Activated CD4-positive, alpha-beta T cell treated with anti-CD3 and anti-CD28 coated beads, Interleukin-2, amount 50 U/mL, for 4 hours (primary cell): ENCODE measurements around the gene ELP5.

Experiments
- DNase-seq, 2 experiments: peaks; one replicate each; pipeline ENCODE4 v3.0.0-alpha.2; 2020

Gene ELP5

DNA sequence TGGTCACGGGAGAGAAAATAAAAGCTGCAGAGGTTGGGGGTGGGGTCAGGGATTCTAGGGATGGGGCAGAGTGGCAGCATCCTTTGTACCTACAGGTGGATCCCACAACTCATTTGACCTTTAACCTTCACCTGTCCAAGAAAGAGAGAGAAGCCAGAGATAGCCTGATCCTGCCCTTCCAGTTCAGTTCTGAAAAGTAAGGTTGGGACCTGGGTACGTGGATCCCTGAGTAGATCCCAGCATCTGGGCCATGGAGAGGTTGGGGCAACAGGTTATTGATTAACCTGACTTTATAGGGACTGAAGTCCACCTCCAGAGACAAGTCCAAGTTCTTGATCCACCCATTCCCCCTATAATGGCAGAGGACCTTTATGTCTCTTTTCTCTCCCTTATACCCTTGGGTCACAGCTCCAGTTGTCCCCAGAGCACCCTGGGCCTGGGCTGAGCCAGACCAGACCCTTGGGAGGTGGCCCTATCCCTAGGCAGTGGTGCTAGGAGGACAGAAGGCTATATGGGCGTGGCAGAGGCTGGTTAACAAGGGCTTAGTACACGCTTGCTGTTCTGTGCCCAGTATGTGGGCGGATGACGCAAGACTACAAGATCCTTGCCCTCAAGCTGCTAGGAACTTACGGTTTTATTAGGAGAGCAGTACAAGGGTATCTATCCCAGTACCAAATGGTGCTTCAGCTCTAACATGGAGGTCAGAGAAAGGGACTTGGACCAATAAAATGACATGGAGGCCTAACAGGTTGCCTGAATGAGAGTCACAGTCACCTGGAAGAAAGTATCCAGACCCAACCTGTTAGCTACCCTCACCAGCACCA, 6.9 kb downstream of the ELP5 start:
- DNase-seq, result no peak

DNA sequence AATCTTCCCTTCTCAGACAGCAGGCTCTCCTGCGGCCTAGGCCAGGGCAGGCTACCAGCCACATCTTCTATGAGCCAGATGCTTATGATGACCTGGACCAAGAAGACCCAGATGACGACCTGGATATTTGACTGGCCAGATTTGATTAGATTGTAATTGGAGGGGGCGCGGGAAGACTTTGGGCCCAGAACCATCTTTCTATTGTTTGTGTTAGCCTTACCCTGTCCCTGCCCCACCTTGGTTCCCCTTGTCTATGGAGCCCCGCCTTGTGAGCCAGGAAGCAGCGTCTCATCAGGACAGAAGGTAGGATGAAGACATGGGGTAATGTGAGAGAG, 7.5 kb downstream of the ELP5 start:
- no peak for DNase-seq

DNA sequence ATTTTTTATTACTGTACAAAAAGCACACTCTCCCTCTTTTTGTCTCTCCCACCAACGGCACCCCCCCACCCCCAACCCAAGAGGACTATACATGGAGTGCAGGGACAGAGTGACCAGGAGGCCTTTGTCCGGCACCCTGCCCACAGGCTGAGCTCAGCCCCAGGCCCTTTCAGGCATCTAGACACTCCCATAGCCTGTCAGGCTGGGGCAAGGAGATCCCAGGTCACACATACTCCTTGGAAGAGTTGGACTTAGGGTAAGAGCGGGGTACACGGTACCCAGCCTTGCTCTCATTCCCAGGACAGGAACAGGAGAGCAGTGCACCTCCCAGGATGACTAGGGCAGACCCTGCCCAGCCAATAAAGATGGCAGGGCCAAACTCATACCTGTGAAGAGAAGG, 8.1 kb downstream of the ELP5 start:
- DNase-seq, result no peak

DNA sequence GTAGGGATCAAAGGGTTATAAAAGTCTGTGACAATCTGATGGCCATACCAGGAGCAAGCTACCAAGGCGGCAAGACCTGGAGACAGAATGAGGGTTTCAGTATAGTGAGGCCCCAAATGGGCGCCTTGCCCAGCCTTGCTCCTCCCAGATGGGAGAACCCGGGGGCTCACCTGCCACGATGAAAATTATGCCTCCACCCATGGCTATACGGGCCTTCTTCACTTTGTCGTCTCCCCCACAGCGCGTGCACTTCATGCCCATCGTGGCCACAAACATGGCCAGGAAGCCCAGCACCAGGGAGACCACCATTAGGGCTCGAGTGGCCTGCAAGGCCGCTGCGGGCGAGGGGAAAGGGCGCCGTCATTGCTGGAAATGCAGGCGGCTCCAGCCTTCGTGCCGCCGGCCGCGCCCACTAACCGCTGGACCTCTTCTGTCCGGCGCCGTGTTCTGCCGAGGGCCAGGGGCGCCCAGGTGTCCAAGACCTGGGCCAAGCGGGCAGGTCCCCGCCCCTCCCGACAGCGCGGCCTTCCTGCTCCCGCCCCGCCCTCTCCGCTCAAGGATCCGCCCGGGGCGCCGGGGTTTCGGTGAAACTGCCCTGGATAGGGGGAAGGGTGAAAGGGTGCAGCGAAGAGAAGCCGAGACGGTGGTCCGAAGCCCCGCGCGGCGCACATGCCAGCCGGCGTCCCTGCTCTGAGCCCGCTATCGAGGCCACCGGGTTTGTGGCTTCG, 8.8 kb downstream of the ELP5 start:
- no peak for DNase-seq

DNA sequence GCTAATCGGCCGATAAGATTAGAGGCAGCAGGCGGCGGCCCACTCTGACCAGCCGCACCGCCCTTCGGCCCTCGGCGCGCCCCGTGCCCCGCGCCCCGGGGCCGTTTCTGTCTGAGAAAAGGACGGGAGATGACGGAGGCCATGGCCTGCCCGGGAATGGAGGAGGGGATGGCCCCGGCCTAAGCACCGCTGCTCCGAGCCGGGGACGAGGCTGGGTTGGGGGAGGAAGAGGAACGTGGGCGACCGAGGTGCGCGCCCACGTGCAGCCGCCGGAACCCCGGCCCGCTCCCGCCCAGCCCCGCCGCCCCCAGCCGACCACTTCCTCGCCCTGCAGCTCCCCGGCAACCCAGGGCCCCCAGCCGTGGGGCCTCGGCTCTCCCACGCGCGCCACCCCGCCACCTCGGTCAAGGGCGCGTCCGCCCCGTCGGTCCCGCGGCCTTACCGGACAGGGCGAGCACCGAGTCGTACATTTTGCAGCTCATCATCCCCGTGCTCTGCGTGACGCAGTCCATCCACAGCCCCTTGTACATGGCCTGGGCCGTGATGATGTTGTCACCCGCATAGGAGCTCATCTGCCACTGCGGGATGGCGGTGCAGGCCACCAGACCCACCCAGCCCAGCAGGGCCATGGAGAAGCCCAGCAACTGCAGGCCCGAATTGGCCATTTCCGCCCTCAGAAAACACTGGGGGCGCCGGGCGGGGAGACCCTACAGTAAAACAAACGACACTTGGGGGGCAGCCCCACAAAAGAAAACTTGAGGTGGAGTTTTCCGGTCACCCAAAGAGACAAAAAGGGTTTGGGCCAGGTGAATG, 9.6 kb downstream of the ELP5 start:
- DNase-seq, result peak in 1 of 2 experiments; percentile 29

DNA sequence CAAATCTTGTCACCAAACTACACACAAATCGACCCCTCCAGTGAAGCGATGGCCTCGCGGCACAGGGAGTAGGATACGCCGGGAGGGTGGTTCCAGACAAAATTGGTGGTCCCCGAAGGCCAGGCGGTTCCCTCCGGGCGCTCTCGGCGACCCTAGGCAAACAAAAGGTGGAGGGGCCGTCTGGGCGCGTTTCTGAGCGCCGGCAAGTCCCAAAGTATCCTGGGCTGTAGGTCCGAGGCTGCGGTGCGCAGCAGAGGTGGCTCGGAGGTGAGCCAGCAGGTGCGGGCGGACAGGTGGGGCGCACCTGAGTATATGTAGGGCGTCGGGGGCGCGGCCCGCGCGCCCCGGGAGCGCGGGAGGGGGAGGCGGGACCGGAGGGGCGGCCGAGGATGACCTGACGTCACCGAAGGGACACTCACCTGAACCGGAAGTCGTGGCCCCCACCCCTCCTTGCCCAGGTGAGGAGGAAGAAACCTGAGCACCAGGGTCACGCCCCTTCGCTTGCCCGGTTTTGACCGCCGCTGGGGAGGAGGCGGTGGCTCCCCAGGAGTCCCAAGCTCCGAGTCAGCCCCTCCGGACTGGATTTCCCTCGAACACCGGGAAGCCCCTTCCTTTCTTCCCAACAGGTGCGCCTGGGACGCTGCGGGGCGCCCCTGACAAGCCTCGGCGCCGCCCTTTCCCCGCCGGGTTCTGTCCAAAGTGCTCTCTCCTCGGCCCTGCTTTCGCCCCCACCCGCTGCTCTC, 10.3 kb downstream of the ELP5 start, which contains the start of gene CLDN7:
TSS of gene CLDN7 (minus strand) at position 287 of the 743 bp plus-strand sequence. CDS start 435 bp downstream, outside the sequence.
- no peak for DNase-seq

DNA sequence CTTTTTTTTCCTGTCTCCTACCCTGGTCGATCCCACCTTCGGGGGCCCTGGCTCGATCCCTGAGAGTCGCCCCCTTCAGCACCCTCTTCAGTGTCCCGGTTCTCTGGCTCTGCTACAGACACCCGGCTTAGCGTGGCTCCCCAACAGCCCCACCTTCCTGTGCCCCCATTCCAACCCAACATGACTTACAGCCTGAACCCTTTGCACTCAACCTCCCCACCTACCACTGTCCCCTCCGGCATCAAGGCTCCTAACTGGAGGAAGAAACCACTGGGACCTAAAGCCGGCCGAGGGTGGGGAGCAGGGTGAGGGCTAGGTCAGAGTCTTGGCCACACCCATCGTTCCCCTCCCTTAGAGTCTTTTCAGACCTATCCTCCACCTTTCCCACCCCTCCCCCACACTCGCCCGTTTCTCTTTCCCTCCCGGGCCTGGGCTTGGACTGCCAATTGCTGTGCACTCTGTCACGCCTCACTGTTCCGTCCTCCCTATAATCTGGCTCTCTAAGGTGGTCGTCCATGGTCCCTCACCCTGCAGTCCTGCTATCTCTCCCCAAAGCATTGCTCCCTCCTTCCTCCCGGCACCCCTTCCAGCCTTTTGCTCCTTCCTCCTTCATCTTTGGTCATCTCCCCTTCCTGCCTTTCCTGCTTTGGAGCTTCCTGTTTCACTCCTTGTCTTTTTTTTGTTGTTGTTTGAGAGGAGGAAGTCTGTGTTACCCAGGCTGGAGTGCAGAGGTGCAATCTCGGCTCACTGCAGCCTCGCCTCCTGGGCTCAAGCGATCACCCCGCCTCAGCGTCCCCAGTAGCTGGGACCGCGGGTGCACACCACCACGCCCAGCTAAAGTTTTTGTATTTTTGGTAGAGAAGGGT, 11.2 kb downstream of the ELP5 start:
- DNase-seq, result no peak

DNA sequence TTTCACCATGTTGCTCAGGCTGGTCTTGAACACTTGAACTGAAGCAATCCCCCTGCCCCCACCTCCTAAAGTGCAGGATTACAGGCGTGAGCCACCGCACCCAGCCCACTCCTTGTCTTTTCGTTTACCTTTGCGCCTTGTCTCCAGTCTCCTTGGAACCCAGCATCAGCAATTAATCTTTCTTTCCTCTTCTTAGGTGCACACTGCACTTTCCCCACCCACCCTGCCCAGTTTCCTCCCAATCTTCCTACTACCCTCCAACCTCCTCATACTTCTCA, 11.7 kb downstream of the ELP5 start:
- DNase-seq, result no peak

DNA sequence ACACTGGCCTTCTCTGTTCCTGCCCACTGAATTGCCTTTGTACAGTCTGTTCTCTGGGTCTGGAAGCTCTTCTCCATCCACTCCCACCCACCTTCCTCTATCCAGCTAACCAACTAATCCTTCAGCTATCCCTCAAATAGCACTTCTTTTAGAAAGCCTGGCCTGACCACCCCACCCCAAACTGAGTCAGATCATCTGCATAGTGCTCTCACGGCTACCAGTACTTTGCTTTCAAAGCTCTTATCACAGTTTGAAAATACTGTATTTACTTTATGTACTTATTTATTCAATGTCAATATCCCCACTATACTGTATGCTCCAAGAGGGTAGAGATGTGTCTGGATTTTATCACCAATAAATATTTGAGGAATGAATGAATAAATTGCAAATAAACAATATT, 14.8 kb downstream of the ELP5 start:
- no peak for DNase-seq

DNA sequence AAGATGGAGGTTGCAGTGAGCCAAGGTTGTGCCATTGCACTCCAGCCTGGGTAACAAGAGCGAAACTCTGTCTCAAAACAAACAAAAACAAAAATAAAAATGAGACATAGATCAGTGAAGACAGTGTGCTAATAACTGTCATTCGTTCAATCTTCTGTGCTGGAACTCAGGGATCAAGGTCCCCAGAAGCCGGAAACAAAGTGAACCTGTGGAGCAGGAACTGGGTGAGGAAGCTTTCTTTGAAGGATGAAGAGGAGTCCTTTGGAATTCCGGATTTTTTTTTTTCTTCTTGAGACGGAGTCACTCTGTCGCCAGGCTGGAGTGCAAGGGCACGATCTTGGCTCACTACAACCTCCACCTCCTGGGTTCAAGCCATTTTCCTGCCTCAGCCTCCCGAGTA, 27.4 kb downstream of the ELP5 start:
- DNase-seq, result no peak

DNA sequence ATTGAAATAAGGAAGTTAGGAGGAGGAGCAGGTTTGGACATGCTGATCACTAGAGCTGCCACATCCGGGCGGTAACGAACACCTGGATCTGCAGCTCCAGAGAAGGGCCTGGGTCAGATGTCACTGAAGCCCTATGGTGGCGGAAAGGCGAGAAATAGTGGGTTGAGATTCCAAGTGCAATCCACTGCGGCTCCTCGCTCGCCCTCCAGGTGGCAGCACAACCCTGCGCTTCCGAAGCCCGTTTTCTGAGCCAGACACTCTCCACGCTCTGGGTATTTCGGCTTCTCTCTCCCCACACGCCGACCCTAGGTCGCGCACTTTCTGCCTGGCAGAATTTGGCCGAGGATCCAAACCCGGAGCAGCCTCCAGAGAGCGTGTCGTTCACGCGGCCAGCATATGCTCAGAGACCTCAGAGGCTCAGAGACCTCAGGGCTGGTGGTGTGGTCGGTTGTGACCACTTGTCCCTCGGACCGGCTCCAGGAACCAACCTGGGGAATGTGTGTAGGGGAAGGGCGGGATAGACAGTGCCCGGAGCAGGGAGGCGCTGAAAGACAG, 28.6 kb downstream of the ELP5 start:
- DNase-seq, result peak; percentile 82

DNA sequence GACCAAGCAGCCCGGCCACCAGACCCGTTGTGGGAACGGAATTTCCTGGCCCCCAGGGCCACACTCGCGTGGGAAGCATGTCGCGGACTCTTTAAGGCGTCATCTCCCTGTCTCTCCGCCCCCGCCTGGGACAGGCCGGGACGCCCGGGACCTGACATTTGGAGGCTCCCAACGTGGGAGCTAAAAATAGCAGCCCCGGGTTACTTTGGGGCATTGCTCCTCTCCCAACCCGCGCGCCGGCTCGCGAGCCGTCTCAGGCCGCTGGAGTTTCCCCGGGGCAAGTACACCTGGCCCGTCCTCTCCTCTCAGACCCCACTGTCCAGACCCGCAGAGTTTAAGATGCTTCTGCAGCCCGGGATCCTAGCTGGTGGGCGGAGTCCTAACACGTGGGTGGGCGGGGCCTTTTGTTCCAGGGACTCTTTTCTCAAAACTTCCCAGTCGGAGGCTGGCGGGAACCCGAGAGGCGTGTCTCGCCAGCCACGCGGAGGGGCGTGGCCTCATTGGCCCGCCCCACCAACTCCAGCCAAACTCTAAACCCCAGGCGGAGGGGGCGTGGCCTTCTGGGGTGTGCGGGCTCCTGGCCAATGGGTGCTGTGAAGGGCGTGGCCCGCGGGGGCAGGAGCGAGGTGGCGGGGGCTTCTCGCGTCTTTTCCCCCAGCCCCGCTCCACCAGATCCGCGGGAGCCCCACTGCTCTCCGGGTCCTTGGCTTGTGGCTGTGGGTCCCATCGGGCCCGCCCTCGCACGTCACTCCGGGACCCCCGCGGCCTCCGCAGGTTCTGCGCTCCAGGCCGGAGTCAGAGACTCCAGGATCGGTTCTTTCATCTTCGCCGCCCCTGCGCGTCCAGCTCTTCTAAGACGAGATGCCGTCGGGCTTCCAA, 29.3 kb downstream of the ELP5 start, which contains the start of gene SLC2A4:
TSS of gene SLC2A4 (plus strand) at position 645 of the 879 bp plus-strand sequence. CDS start at position 862, 217 bp downstream.
- DNase-seq, result peak; percentile 82 to 87

DNA sequence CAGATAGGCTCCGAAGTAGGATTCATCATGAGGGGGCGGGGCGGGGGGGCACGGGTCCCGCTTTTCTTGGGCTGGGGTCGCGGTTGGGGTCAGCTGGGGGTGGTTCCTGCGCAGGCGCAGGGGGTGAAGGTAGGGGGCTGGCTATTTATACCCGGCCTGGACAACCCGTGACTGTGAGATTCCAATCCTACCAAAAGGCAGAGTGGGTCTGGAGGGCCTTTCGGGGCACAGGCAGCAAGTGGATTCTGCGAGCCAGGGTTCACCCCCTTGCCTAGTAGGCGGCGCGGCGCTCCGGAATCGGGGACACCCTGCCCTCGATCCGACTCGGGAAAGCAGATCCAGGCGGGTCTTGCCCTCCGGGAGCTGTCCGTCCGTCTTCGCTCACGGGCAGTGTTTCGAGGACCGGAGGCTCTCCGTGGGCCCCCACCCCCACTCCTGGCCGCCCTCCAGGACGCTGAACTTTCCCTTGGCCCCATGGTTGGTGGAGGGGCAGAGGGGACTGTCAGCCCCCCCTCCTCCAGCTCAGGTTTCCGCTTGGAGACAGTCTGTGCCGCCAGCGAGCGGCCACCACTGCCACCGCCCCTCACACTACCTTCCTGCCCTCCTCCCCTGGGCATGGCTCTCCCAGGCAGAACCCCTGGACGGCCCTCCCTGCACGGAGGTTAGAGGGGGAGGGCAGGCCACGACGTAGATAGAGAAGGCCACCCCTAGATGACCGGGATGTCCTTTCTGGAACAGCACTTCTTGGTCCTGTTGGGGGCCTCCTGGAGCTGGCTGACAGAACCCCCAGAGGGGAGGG, 30.1 kb downstream of the ELP5 start:
- no peak for DNase-seq

DNA sequence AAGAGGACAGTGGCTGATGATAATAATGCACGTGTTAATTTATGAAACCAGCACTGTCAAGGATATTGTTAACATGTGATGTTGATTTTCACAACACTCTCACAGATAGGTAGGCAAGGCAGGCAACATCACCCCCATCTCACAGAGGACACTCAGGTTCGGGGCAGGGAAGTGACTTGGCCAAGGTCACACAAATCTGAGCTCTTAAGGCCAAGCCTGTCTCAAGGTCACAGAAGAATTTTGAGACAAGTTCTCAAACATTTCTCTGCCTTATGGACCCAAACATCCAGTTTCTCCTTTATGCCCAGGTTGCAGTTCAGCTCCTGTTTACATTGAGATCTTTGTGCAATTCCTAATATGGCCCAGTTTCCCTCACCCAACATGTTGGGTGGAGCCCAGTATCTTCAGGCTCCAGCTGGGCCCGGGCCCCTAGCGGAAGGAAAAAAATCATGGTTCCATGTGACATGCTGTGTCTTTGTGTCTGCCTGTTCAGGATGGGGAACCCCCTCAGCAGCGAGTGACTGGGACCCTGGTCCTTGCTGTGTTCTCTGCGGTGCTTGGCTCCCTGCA, 30.8 kb downstream of the ELP5 start:
- no peak for DNase-seq

DNA sequence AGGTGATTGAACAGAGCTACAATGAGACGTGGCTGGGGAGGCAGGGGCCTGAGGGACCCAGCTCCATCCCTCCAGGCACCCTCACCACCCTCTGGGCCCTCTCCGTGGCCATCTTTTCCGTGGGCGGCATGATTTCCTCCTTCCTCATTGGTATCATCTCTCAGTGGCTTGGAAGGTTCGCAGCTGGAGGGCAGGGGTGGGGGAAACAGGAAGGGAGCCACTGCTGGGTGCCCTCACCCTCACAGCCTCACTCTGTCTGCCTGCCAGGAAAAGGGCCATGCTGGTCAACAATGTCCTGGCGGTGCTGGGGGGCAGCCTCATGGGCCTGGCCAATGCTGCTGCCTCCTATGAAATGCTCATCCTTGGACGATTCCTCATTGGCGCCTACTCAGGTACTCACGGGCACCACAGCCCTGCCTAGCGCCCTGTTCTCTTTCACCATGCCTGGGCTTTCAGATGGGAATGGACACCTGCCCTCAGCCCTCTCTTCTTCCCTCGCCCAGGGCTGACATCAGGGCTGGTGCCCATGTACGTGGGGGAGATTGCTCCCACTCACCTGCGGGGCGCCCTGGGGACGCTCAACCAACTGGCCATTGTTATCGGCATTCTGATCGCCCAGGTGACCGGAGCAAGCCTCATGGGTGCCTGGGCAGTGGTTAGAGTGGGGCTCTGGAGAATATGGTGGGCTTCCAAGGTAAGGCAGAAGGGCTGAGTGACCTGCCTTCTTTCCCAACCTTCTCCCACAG, 31.6 kb downstream of the ELP5 start:
- no peak for DNase-seq

DNA sequence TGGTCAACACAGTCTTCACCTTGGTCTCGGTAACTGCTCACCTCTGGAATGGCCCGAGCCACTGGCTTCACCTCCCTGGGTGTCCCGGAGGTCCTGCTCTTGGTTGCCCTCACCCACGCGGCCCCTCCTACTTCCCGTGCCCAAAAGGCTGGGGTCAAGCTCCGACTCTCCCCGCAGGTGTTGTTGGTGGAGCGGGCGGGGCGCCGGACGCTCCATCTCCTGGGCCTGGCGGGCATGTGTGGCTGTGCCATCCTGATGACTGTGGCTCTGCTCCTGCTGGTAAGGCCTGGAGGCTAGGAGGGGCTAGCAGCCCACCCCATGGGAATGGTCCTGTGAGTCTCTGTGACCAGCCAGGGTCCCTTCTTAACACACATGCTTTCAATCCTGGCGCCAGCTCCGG, 32.9 kb downstream of the ELP5 start:
- DNase-seq, result no peak

DNA sequence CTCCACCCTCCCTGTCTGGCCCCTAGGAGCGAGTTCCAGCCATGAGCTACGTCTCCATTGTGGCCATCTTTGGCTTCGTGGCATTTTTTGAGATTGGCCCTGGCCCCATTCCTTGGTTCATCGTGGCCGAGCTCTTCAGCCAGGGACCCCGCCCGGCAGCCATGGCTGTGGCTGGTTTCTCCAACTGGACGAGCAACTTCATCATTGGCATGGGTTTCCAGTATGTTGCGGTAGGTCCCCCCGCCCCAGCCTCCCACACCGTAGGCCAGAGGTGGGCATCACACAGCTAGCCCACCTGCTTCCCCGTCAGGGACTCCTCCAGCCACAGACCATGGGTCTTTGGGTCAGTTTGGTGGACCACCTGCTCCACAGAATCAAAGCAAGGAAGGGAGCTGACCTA, 33.7 kb downstream of the ELP5 start:
- DNase-seq, result no peak

DNA sequence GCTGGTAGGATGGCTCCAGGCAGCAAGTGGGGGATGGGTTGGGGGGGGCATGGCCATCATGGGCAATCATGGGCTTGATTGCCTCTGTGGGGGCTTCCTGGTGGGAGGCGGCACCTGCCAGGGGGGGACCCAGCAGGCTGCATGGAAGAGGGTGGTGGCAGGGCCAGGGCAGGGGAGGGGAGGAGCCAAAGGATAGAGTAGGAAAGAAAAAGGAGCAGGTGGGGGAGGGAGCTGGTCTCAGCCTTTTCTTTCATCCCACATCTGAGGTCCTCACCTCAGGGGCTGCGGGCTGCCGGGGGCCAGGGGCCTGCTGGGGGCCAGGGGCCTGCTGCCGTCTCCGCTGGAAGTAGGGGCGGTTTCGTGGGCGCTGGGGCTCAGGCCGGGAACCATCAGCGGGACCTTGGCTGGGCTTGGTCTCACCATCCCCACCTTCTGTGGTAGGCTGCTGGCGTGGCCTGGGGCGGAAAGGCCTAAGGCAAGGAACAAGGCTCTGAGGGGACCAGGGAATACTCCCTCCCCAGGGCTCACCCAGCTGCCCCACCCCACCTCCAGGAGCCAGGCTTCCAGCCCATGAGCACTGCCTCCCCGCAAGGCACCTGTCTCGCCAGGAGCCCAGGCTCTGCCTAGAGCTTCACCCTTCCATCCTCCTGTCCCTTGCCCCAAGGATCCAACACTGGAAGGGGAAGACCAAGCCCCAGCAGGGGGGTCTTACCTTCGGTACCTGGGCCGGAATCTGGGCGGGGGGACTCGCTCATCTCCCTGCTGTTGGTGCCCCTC, 37.4 kb downstream of the ELP5 start:
- no peak for DNase-seq
